Activated effector memory CD4-positive, alpha-beta T cell treated with Interleukin-2 at 50 U/mL for 16 hours (primary cell): ENCODE results near the gene SOD3.

ENCODE experiments used
- DNase-seq: peaks from one replicate; pipeline ENCODE4 v3.0.0-alpha.2; 2020

Gene SOD3

DNA sequence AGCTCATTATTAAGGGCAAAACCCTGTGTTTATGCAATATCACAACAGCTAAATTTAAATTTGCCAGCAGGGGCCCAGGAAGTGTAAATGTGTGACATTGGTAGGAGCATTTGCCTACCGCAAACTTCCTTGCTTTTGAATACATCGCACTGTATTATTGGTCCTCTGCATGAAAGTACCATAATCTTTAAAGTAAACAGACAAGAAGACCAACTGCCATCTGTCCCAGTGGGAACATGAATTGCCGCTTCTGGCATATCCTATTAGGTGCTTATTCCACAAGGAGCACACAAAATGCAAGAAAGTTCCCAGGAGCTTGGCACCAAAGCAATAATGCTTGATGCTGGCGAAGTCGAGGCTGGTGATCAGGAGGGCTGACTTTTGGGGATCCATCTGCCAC lies 51.3 kb downstream of the SOD3 start:
- no peak for DNase-seq

DNA sequence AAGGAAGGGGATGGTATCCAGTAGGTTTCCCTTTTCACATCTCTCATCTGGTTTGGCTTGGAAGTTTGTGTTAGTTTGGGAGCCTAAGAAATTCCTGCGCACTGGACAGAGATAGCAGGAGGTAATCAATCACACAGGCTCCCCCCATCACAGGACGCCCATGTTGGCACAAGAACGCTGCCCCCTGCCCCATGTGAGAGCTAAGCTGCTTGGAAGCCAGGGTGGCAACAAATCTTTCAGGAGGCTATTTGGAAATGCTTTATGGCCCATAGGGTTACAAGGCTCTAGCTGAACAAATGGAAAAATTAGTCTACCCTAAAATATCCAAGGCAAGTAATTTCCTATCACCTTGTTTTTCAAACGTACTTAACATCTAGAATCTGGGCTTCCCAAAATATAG lies 54.0 kb downstream of the SOD3 start:
- DNase-seq, result no peak

DNA sequence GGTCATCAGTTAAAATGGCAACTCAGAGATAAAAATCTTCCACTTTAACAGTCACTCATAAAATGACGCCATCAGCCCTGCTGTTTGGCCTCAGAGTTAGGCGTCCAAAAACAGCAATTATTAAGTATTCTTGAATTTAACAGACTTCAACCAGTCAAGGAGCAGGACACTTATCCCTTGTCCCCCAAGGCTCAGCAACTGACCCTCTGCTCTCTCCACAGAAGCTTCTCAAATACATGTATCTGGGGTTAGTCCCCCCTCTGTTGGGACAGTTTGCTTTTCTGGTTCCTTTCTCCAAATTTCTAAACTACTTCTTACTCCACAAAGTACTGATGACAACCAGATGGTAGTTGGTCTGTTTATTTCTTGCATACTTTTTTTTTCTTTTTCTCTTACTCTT lies 54.4 kb downstream of the SOD3 start:
- no peak for DNase-seq
